Measurements from ENCODE around the gene C11orf42.

DNA sequence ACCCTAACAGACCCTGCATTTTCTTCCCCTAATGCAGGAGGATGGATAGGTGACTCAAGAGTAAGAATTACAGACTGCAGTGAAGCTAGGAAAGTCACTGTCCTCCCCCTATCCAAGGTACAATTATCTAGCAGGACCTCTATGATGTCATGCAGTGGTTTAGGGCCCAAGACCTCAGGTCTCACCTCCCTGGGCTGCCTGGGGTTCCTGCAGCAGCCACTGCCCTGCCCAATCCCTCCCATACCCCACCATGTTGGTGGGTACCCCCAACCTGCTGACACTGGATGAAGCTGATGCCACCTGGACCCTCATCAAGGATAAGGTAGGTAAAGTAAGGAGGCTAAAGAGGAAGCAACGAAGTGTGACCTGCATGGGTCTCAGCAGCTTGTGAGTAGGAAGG, at the start of gene C11orf42:
- TF ChIP-seq RAD21 (conservative IDR thresholded peaks at IDR 0.05 in 1 of 2, IDR thresholded peaks at IDR 0.05 in 1 of 2): no peak
- TF ChIP-seq, protein P1, sequence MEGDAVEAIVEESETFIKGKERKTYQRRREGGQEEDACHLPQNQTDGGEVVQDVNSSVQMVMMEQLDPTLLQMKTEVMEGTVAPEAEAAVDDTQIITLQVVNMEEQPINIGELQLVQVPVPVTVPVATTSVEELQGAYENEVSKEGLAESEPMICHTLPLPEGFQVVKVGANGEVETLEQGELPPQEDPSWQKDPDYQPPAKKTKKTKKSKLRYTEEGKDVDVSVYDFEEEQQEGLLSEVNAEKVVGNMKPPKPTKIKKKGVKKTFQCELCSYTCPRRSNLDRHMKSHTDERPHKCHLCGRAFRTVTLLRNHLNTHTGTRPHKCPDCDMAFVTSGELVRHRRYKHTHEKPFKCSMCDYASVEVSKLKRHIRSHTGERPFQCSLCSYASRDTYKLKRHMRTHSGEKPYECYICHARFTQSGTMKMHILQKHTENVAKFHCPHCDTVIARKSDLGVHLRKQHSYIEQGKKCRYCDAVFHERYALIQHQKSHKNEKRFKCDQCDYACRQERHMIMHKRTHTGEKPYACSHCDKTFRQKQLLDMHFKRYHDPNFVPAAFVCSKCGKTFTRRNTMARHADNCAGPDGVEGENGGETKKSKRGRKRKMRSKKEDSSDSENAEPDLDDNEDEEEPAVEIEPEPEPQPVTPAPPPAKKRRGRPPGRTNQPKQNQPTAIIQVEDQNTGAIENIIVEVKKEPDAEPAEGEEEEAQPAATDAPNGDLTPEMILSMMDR (IDR thresholded peaks at IDR 0.05): no peak
